Caco-2 (cell line): ENCODE data around the gene ZNF816. TPM values are rescaled to one million over a fixed set of nuclear protein-coding genes. Genes with fewer than 3 reads are reported as not detected.
"Not testable (repeated sequence)": the region's sequence is repeated elsewhere in the genome, so short reads cannot be mapped to it uniquely, and the experiment has no call there.

ENCODE experiments used
- BruUV-seq: library from RNA; stranded (reverse); fragments of 400-500 nt; replicated peaks from 2 replicates; lab custom pipeline; 2021; lab: Mats Ljungman, UMichigan
- CTCF ChIA-PET: fragments of 300-600 bp; sonication (Branson Sonifier 250); formaldehyde crosslinking; loops from one replicate; lab custom pipeline; 2022; ENCODE audit warnings: antibody characterized with exemption; lab: Charles Lee
- POLR2A ChIA-PET: fragments of 300-600 bp; sonication (Branson Sonifier 250); formaldehyde crosslinking; loops from one replicate; lab custom pipeline; 2022; ENCODE audit warnings: antibody characterized with exemption; lab: Charles Lee
- DNase-seq, 2 experiments: peaks; one replicate each; pipeline versions ENCODE4 v3.0.0 to v3.0.0-alpha.2; 2020 to 2022
- H3K27me3 ChIP-seq: replicated peaks from 2 replicates; pipeline ENCODE4 v1.6.0; 2011; ENCODE audit warnings: low read length; ENCODE audit not compliant: control insufficient read depth, insufficient read depth
- H3K36me3 ChIP-seq: 2 replicates; pipeline ENCODE4 v1.5.1; 2011; ENCODE audit warnings: low read length; ENCODE audit not compliant: control insufficient read depth, insufficient read depth
- H3K4me1 ChIP-seq: fragments of 250-450 bp; sonication (Bioruptor Pico); 2 replicates; pipeline ENCODE4 v1.5.1; 2020; ENCODE audit warnings: mild to moderate bottlenecking
- H3K4me3 ChIP-seq: 2 replicates; pipeline ENCODE4 v1.5.1; 2011; ENCODE audit warnings: low read depth, mild to moderate bottlenecking, control low read depth, low read length
- H3K9me3 ChIP-seq: fragments of 250-450 bp; sonication (Bioruptor Pico); 2 replicates; pipeline ENCODE4 v1.5.1; 2020; ENCODE audit warnings: mild to moderate bottlenecking, moderate library complexity
- H3K27ac Mint-ChIP-seq: one replicate; pipeline ENCODE4 v1.8.0; 2022; ENCODE audit warnings: mixed read lengths; ENCODE audit not compliant: unreplicated experiment
- H3K27me3 Mint-ChIP-seq: one replicate; pipeline ENCODE4 v1.8.0; 2022; ENCODE audit warnings: mixed read lengths; ENCODE audit not compliant: insufficient read depth, unreplicated experiment
- H3K36me3 Mint-ChIP-seq: one replicate; pipeline ENCODE4 v1.8.0; 2022; ENCODE audit warnings: mild to moderate bottlenecking, mixed read lengths; ENCODE audit not compliant: insufficient read depth, unreplicated experiment
- H3K4me1 Mint-ChIP-seq: one replicate; pipeline ENCODE4 v1.8.0; 2022; ENCODE audit warnings: low read depth, mixed read lengths; ENCODE audit not compliant: unreplicated experiment
- H3K4me3 Mint-ChIP-seq: one replicate; pipeline ENCODE4 v1.8.0; 2022; ENCODE audit warnings: mild to moderate bottlenecking, moderate library complexity, mixed read lengths; ENCODE audit not compliant: unreplicated experiment
- H3K9me3 Mint-ChIP-seq: one replicate; pipeline ENCODE4 v1.8.0; 2022; ENCODE audit warnings: mixed read lengths; ENCODE audit not compliant: unreplicated experiment
- intact Hi-C: fragments of 100-400 bp; cut with micrococcal nuclease; formaldehyde crosslinking; loops from one replicate; pipeline ENCODE4 v1.10.0; 2022; ENCODE audit not compliant: unreplicated experiment
- total RNA-seq: library from RNA; stranded (reverse); gene quantifications from 2 replicates; pipeline ENCODE4 v1.2.3, GENCODE V29; 2022
- TF ChIP-seq, protein P1 (sequence below), 2 experiments: fragments of 200-600 bp in 1 of 2; IDR thresholded peaks; 1 replicate in 1 of 2; 2 replicates in 1 of 2; pipeline versions ENCODE4 v1.5.1 to v1.8.0; 2011 to 2022; ENCODE audit warnings: antibody characterized with exemption in 1 of 2, control low read depth in 1 of 2, inconsistent platforms in 1 of 2, low read depth in 1 of 2, low read length in 1 of 2, mild to moderate bottlenecking in 1 of 2, moderate library complexity in 1 of 2; ENCODE audit not compliant: insufficient read depth in 1 of 2, severe bottlenecking in 1 of 2, unreplicated experiment in 1 of 2

Gene ZNF816
- total RNA-seq, 1 experiment from 2014 or later = 11.5 TPM

DNA sequence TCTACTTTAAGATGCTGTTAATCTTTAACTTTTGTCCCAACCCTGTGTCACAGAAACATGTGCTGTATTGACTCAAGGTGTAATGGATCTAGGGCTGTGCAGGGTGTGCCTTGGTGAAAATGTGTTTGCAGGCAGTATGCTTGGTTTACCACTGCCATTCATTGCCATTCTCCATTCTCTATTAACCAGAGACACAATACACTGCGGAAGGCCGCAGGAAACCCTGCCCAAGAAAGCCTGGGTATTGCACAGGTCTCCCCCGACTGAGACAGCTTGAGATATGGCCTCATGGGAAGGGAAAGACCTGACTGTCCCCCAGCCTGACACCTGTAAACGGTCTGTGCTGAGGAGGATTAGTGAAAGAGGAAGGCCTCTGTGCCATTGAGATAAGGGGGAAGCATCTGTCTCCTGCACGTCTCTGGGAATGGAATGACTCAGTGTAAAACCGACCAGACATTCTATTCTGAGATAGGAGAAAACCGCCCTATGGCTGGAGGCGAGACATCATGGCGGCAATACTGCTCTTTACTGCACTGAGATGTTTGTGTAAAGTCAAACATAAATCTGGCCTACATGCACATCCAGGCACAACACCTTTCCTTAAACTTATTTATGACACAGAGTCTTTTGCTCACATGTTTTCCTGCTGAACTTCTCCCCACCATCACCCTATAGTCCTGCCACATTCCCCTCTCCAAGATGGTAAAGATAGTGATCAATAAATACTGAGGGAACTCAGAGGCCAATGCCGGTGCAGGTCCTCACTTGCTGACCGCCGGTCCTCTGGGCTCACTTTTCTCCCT is 26.3 kb downstream of the ZNF816 start:
- DNase-seq = peak in 1 of 2 experiments; percentile 20
- ChIA-PET POLR2A (interaction anchor here (0.6 kb wide), 1 partner anchor 870 kb away, joined by 4 read pairs; no protein-coding TSS in a partner anchor), CTCF (no interaction called here)
- Mint-ChIP-seq H3K4me1 (peaks cover 20% of the 10 kb centered on the region), H3K27ac (peak overlapping the region; percentile 43), H3K9me3 (peaks cover 18% of the 10 kb centered on the region), H3K36me3 (peaks cover 56% of the 10 kb centered on the region), H3K4me3 (no peak overlapping the region), H3K27me3 (no peaks in the 10 kb centered on the region)
- Histone ChIP-seq H3K27me3 (no peaks in the 10 kb centered on the region), H3K4me3 (no peak overlapping the region), H3K4me1 (0 out of 2 replicates have a peak, but pooled peaks cover 19% of the 10 kb centered on the region), H3K36me3 (peaks cover 3% of the 10 kb centered on the region; the same call in 1 of the 2 replicates), H3K9me3 (peaks cover 33% of the 10 kb centered on the region)
- BruUV-seq = no TSS peak
- intact Hi-C loops = no loop called here
- TF ChIP-seq, protein P1, sequence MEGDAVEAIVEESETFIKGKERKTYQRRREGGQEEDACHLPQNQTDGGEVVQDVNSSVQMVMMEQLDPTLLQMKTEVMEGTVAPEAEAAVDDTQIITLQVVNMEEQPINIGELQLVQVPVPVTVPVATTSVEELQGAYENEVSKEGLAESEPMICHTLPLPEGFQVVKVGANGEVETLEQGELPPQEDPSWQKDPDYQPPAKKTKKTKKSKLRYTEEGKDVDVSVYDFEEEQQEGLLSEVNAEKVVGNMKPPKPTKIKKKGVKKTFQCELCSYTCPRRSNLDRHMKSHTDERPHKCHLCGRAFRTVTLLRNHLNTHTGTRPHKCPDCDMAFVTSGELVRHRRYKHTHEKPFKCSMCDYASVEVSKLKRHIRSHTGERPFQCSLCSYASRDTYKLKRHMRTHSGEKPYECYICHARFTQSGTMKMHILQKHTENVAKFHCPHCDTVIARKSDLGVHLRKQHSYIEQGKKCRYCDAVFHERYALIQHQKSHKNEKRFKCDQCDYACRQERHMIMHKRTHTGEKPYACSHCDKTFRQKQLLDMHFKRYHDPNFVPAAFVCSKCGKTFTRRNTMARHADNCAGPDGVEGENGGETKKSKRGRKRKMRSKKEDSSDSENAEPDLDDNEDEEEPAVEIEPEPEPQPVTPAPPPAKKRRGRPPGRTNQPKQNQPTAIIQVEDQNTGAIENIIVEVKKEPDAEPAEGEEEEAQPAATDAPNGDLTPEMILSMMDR (IDR thresholded peaks at IDR 0.05; ENCODE audit: insufficient read depth in 1 of 2, low read depth in 1 of 2, low read length in 1 of 2, severe bottlenecking in 1 of 2, unreplicated experiment in 1 of 2) = no peak

DNA sequence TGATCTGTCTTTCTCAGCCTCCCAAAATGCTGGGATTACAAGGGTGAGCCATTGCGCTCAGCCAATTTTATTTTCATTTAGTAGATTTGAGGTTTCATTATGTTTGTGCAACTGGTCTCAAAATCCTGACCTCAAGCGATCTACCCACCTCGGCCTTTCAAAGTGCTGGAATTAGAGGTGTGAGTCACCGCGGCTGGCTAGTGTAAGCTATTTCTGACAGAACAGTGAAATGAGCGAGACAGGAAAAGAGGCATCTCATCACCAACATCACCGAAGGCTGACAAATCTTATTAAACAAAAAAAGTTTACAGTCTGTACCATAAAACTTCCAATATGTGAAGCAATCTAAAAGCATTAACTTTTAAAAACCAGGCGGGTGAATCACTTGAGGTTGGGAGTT is 27.2 kb downstream of the ZNF816 start:
- Histone ChIP-seq H3K9me3 (peaks cover 33% of the 10 kb centered on the region), H3K4me1 (0 out of 2 replicates have a peak, but pooled peaks cover 19% of the 10 kb centered on the region), H3K27me3 (no peaks in the 10 kb centered on the region), H3K36me3 (peaks cover 3% of the 10 kb centered on the region; the same call in 1 of the 2 replicates), H3K4me3 (no peak overlapping the region)
- Mint-ChIP-seq H3K4me3 (no peak overlapping the region), H3K27me3 (no peaks in the 10 kb centered on the region), H3K27ac (no peak overlapping the region), H3K36me3 (peaks cover 52% of the 10 kb centered on the region), H3K9me3 (peaks cover 11% of the 10 kb centered on the region), H3K4me1 (peaks cover 16% of the 10 kb centered on the region)
- TF ChIP-seq, protein P1 (IDR thresholded peaks at IDR 0.05; ENCODE audit: insufficient read depth in 1 of 2, low read depth in 1 of 2, low read length in 1 of 2, severe bottlenecking in 1 of 2, unreplicated experiment in 1 of 2) = no peak
- no TSS peak for BruUV-seq
- DNase-seq = no peak
- ChIA-PET POLR2A (no interaction called here), CTCF (no interaction called here)
- intact Hi-C loops = no loop called here

DNA sequence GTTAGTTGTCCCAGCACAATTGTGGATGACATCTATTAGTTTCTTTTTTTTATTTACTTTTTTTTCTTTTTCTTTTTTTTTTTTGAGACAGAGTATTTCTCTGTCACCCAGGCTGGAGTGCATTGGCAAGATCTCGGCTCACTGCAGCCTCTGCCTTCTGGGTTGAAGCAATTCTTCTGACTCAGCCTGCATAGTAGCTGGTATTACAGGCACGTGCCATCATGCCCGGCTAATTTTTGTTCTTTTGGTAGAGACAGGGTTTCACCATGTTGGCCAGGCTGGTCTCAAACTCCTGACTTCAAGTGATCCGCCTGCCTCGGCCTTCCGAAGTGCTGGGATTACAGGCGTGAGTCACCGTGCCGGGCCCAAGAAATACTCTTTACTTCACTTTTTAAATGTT is 38.0 kb downstream of the ZNF816 start:
- intact Hi-C loops, H3K4me3 Mint-ChIP-seq, H3K9me3 ChIP-seq, H3K4me1 ChIP-seq, H3K27me3 ChIP-seq, H3K4me3 ChIP-seq, H3K27me3 Mint-ChIP-seq, BruUV-seq, H3K36me3 ChIP-seq, CTCF ChIA-PET, H3K9me3 Mint-ChIP-seq, POLR2A ChIA-PET, DNase-seq: not testable (repeated sequence)
- Mint-ChIP-seq H3K4me1 (peaks cover 14% of the 10 kb centered on the region), H3K36me3 (peaks cover 58% of the 10 kb centered on the region), H3K27ac (peak overlapping the region; percentile 22)
